ENCODE results near the gene CHAC1. TPM values are rescaled to one million over a fixed set of nuclear protein-coding genes. Genes with fewer than 3 reads are reported as not detected.

Gene CHAC1
- total and polyA plus RNA-seq, 7 donors: 3.7 to 243 (median 49.0) TPM

DNA sequence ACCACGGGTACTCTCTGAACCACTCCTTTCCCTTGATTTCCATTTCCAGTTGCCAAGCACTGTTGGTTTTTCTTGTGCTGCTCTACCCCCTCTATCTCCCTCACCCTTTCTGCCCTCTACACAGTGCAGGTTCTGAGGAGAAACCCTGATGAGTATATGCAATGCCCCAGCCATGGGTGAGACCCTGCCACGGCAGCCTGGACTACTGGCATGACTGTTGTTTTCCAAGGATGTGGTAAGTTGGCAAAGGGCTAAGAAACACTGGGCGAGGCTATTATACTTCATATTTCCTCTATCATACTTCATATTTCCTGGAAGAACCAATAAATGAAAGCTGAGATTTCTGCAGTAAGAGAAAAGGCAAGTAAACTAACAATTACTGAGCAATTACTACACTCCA is 27.9 kb downstream of the CHAC1 start:
- no peaks in the 10 kb centered on the region for H3K27me3 ChIP-seq (ENCODE audit: insufficient read depth in 3 of 3, low read length in 2 of 3)
- intact Hi-C loops (cut with DNase I): no loop called here
- no peak overlapping the region for H3K4me3 ChIP-seq
- DNase-seq (no peak), ATAC-seq (no peak)
- peaks cover 14 to 98% of the 10 kb centered on the region in 2 donors for H3K36me3 ChIP-seq (ENCODE audit: insufficient read depth in 1 of 2, low read depth in 1 of 2)
- no peak for TF ChIP-seq CTCF (IDR thresholded peaks at IDR 0.05)
- H3K9me3 ChIP-seq: no peaks in the 10 kb centered on the region
- WGBS, 3 donors: 62 to 74% (median 67%) methylated on average over 3 of the region's 3 CpGs
- no peaks in the 10 kb centered on the region for H3K4me1 ChIP-seq
- H3K27ac ChIP-seq: no peak overlapping the region

GRCh38 chr15:40982855-40983254 is 29.6 kb downstream of the CHAC1 start:
- Histone ChIP-seq H3K27me3 (ENCODE audit: insufficient read depth in 3 of 3, low read length in 2 of 3) (no peaks in the 10 kb centered on the region), H3K4me3 (no peak overlapping the region), H3K27ac (no peak overlapping the region), H3K4me1 (no peaks in the 10 kb centered on the region), H3K9me3 (no peaks in the 10 kb centered on the region), H3K36me3 (ENCODE audit: insufficient read depth in 1 of 2, low read depth in 1 of 2) (peaks cover 14 to 100% of the 10 kb centered on the region in 2 donors)
- no peak for ATAC-seq
- 76 to 79% (median 77%) methylated on average over 13 of the region's 13 CpGs for WGBS, 3 donors
- no peak for DNase-seq
- intact Hi-C loops (cut with DNase I): no loop called here
- TF ChIP-seq CTCF (IDR thresholded peaks at IDR 0.05): no peak

DNA sequence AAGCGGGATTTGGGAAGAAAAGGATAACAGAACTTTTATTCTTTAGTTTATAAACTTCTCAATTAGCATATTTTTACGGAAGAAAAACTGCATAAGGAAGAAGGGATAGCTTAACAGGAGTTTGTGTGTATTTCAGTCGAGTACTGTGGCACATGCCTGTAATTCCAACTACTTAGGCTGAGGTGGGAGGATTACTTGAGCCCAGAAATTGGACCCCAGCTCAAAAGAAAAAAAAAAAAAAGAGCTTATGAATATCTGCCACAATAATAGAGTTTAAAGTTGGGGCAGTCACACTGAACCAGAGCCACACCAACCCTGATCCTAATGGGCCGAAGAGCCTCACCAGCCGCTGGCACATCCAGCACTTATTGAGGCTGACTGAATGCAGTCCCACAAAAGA is 31.1 kb downstream of the CHAC1 start:
- H3K27ac ChIP-seq: peak overlapping the region; percentile 39

DNA sequence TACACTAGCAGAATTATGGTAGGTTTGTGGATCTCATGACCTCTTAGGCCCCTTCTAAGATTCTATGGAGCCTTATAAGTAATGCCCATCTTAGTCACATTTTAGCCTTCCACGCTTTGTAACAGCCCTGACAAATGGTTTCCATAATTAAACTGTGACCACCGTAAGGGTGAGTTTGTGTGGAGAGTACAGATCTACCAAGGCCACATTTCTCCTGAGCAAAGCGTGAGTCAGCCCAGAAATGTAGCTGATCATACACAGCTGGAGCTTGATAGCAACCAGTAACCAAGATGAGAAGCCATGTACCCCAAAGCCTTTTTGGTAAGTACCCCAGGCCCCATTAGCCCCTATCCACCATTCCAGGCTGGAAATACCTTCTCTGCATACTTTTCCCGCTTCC is 31.7 kb downstream of the CHAC1 start:
- H3K27ac ChIP-seq: peak overlapping the region; percentile 39
- no peak overlapping the region for H3K4me3 ChIP-seq
- peak; percentile 48 to 72 (median 63) for ATAC-seq
- peaks cover 10 to 93% of the 10 kb centered on the region in 2 donors for H3K36me3 ChIP-seq (ENCODE audit: insufficient read depth in 1 of 2, low read depth in 1 of 2)
- no peak for DNase-seq
- no peak for TF ChIP-seq CTCF (IDR thresholded peaks at IDR 0.05)
- intact Hi-C loops (cut with DNase I): no loop called here
- no peaks in the 10 kb centered on the region for H3K9me3 ChIP-seq
- 69 to 87% (median 81%) methylated on average over 4 of the region's 4 CpGs for WGBS, 3 donors
- H3K27me3 ChIP-seq (ENCODE audit: insufficient read depth in 3 of 3, low read length in 2 of 3): no peaks in the 10 kb centered on the region
- no peaks in the 10 kb centered on the region for H3K4me1 ChIP-seq

More for the DNA sequence above, 31.1 kb downstream of the CHAC1 start:
- TF ChIP-seq CTCF (IDR thresholded peaks at IDR 0.05): no peak
- no peak for DNase-seq
- 78 to 90% (median 80%) methylated on average over 5 of the region's 5 CpGs for WGBS, 3 donors
- intact Hi-C loops (cut with DNase I): no loop called here
- Histone ChIP-seq H3K27me3 (ENCODE audit: insufficient read depth in 3 of 3, low read length in 2 of 3) (no peaks in the 10 kb centered on the region), H3K4me1 (no peaks in the 10 kb centered on the region), H3K36me3 (ENCODE audit: insufficient read depth in 1 of 2, low read depth in 1 of 2) (peaks cover 10 to 95% of the 10 kb centered on the region in 2 donors), H3K9me3 (no peaks in the 10 kb centered on the region), H3K4me3 (no peak overlapping the region)
- ATAC-seq: no peak

Measured in psoas muscle (tissue), 8 donors.